H9 (cell line): ENCODE measurements around the gene SEMA7A. TPM values are rescaled to one million over a fixed set of nuclear protein-coding genes. Genes with fewer than 3 reads are reported as not detected.

Experiments used
- DNase-seq: peaks from one replicate; pipeline ENCODE4 v3.0.0-alpha.2; 2017
- H2AFZ ChIP-seq: one replicate; pipeline ENCODE4 v1.6.1; 2013; ENCODE audit warnings: mild to moderate bottlenecking, low read length, control low read depth, moderate library complexity
- H2AK5ac ChIP-seq: 2 replicates; pipeline ENCODE4 v1.6.1; 2013; ENCODE audit warnings: low read length, control low read depth, mixed read lengths; ENCODE audit not compliant: insufficient read length
- H2BK120ac ChIP-seq: one replicate; pipeline ENCODE4 v1.6.1; 2013; ENCODE audit warnings: low read depth, mild to moderate bottlenecking, low read length, control low read depth, inconsistent platforms; ENCODE audit not compliant: poor library complexity, severe bottlenecking
- H2BK12ac ChIP-seq: 2 replicates; pipeline ENCODE4 v1.6.1; 2013; ENCODE audit warnings: low read length, control low read depth, mixed read lengths, low read depth; ENCODE audit not compliant: insufficient read length
- H2BK15ac ChIP-seq: 2 replicates; pipeline ENCODE4 v1.6.1; 2013; ENCODE audit warnings: low read depth, low read length, control low read depth
- H2BK20ac ChIP-seq: one replicate; pipeline ENCODE4 v1.6.1; 2013; ENCODE audit warnings: low read depth, mild to moderate bottlenecking, low read length, control low read depth, inconsistent platforms; ENCODE audit not compliant: poor library complexity, severe bottlenecking
- H2BK5ac ChIP-seq: 2 replicates; pipeline ENCODE4 v1.6.1; 2013; ENCODE audit warnings: low read length, control low read depth, mixed read lengths; ENCODE audit not compliant: insufficient read length
- H3K14ac ChIP-seq: 2 replicates; pipeline ENCODE4 v1.6.1; 2013; ENCODE audit warnings: low read length, control low read depth; ENCODE audit not compliant: insufficient read depth
- H3K18ac ChIP-seq: 2 replicates; pipeline ENCODE4 v1.6.1; 2013; ENCODE audit warnings: low read depth, mild to moderate bottlenecking, mixed read lengths, low read length, control low read depth; ENCODE audit not compliant: insufficient read length
- H3K23ac ChIP-seq: 2 replicates; pipeline ENCODE4 v1.6.1; 2013; ENCODE audit warnings: low read length, control low read depth, mixed read lengths, low read depth; ENCODE audit not compliant: insufficient read length
- H3K23me2 ChIP-seq: 2 replicates; pipeline ENCODE4 v1.6.1; 2013; ENCODE audit warnings: low read depth, mild to moderate bottlenecking, mixed read lengths, low read length, control low read depth; ENCODE audit not compliant: insufficient read length, poor library complexity, severe bottlenecking
- H3K27ac ChIP-seq: 2 replicates; pipeline ENCODE4 v1.5.1; 2013; ENCODE audit warnings: low read length, control low read depth, mixed read lengths, low read depth; ENCODE audit not compliant: insufficient read length
- H3K27me3 ChIP-seq: 2 replicates; pipeline ENCODE4 v1.6.1; 2013; ENCODE audit warnings: low read length, control low read depth, inconsistent platforms; ENCODE audit not compliant: insufficient read depth
- H3K4ac ChIP-seq: 2 replicates; pipeline ENCODE4 v1.6.1; 2013; ENCODE audit warnings: low read depth, mild to moderate bottlenecking, control low read depth, inconsistent platforms, low read length, moderate library complexity
- H3K4me1 ChIP-seq: 2 replicates; pipeline ENCODE4 v1.6.1; 2013; ENCODE audit warnings: low read length, control low read depth, inconsistent platforms; ENCODE audit not compliant: insufficient read depth
- H3K4me2 ChIP-seq: 2 replicates; pipeline ENCODE4 v1.6.1; 2013; ENCODE audit warnings: low read length, control low read depth, mixed read lengths; ENCODE audit not compliant: insufficient read length, insufficient read depth
- H3K56ac ChIP-seq: 2 replicates; pipeline ENCODE4 v1.6.1; 2013; ENCODE audit warnings: low read depth, mild to moderate bottlenecking, mixed read lengths, low read length, control low read depth; ENCODE audit not compliant: insufficient read length
- H3K79me1 ChIP-seq: 2 replicates; pipeline ENCODE4 v1.6.1; 2013; ENCODE audit warnings: low read depth, mild to moderate bottlenecking, moderate library complexity, low read length, control low read depth, inconsistent platforms; ENCODE audit not compliant: insufficient read depth, poor library complexity, severe bottlenecking
- H3K79me2 ChIP-seq: 2 replicates; pipeline ENCODE4 v1.6.1; 2013; ENCODE audit warnings: low read length, control low read depth, inconsistent platforms; ENCODE audit not compliant: insufficient read depth
- H3K9ac ChIP-seq: 2 replicates; pipeline ENCODE4 v1.6.1; 2013; ENCODE audit warnings: low read length, control low read depth, mixed read lengths; ENCODE audit not compliant: insufficient read length; ENCODE audit errors: extremely low read depth
- H3K9me3 ChIP-seq: one replicate; pipeline ENCODE4 v1.6.1; 2013; ENCODE audit warnings: low read depth, low read length, inconsistent platforms; ENCODE audit not compliant: control insufficient read depth
- H3T11ph ChIP-seq: one replicate; pipeline ENCODE4 v1.6.1; 2013; ENCODE audit warnings: mild to moderate bottlenecking, low read length, control low read depth, inconsistent platforms
- H4K20me1 ChIP-seq: one replicate; pipeline ENCODE4 v1.6.1; 2013; ENCODE audit not compliant: control insufficient read depth, insufficient read length, insufficient read depth
- H4K5ac ChIP-seq: 2 replicates; pipeline ENCODE4 v1.6.1; 2013; ENCODE audit warnings: low read depth, mild to moderate bottlenecking, mixed read lengths, low read length, control low read depth; ENCODE audit not compliant: insufficient read length
- H4K8ac ChIP-seq: replicated peaks from 2 replicates; pipeline ENCODE4 v1.6.1; 2013; ENCODE audit warnings: low read length, control low read depth, mixed read lengths, low read depth; ENCODE audit not compliant: insufficient read length
- H4K91ac ChIP-seq: 2 replicates; pipeline ENCODE4 v1.6.1; 2013; ENCODE audit warnings: low read depth, mild to moderate bottlenecking, moderate library complexity, mixed read lengths, low read length, control low read depth; ENCODE audit not compliant: insufficient read length
- H3K27ac Mint-ChIP-seq, 3 experiments: 2 replicates in 2 of 3; 3 replicates in 1 of 3; pipeline ENCODE4 v1.8.0; 2020 to 2021; ENCODE audit warnings: mixed read lengths in 3 of 3, mild to moderate bottlenecking in 1 of 3, moderate library complexity in 1 of 3
- H3K27me3 Mint-ChIP-seq: 2 replicates; pipeline ENCODE4 v1.8.0; 2021; ENCODE audit warnings: low read depth, mild to moderate bottlenecking, moderate library complexity, mixed read lengths
- H3K36me3 Mint-ChIP-seq, 3 experiments: 2 replicates in 2 of 3; 3 replicates in 1 of 3; pipeline ENCODE4 v1.8.0; 2020 to 2021; ENCODE audit warnings: low read depth in 3 of 3, mixed read lengths in 3 of 3; ENCODE audit not compliant: insufficient read depth in 1 of 3
- H3K4me1 Mint-ChIP-seq, 2 experiments: 2 replicates each; pipeline ENCODE4 v1.8.0; 2020; ENCODE audit warnings: mixed read lengths in 2 of 2
- H3K4me3 Mint-ChIP-seq, 2 experiments: 2 replicates in 1 of 2; 3 replicates in 1 of 2; pipeline ENCODE4 v1.8.0; 2020 to 2021; ENCODE audit warnings: mild to moderate bottlenecking in 2 of 2, mixed read lengths in 2 of 2, moderate library complexity in 1 of 2
- H3K9me3 Mint-ChIP-seq, 2 experiments: 2 replicates in 1 of 2; 3 replicates in 1 of 2; pipeline ENCODE4 v1.8.0; 2020; ENCODE audit warnings: mild to moderate bottlenecking in 2 of 2, mixed read lengths in 2 of 2, moderate library complexity in 1 of 2
- CTCF ChIP-seq: fragments of 200-600 bp; sonication (generic); conservative IDR thresholded peaks from 3 replicates; pipeline ENCODE4 v1.8.0; 2021; ENCODE audit warnings: antibody characterized with exemption, mild to moderate bottlenecking
- WGBS: extraction: QIAGEN DNeasy Blood & Tissue Kit; methylation state at CpG from one replicate; pipeline ENCODE4 v1.1.7; 2013; ENCODE audit warnings: missing lambda C conversion rate, low lambda C conversion rate, mixed read lengths; ENCODE audit not compliant: insufficient read length; ENCODE audit errors: extremely low coverage; 5-methylcytosine and 5-hydroxymethylcytosine counted together
- total RNA-seq: library from RNA; stranded (reverse); gene quantifications from 2 replicates; pipeline ENCODE4 v1.2.1, GENCODE V29; 2021

SEMA7A gene
- total RNA-seq, 1 experiment from 2014 or later = 5.7 TPM

- no peak overlapping the region for H3T11ph ChIP-seq
Measured at GRCh38 chr15:74402873-74403587, 30.7 kb downstream of the SEMA7A start.

More at GRCh38 chr15:74402873-74403587, 30.7 kb downstream of the SEMA7A start:
- no peaks in the 10 kb centered on the region for H3K79me2 ChIP-seq
- no peak overlapping the region for H3K4ac ChIP-seq
- H3K9ac ChIP-seq = no peak overlapping the region
- no peak overlapping the region for H2AK5ac ChIP-seq
- no peak overlapping the region for H4K5ac ChIP-seq
- H3K14ac ChIP-seq = no peak overlapping the region
- no peak overlapping the region for H2BK12ac ChIP-seq
- H3K4me1 ChIP-seq = peaks cover 5% of the 10 kb centered on the region; the same call in 1 of the 2 replicates
- H2BK20ac ChIP-seq = no peak overlapping the region
- no peak overlapping the region for H2BK5ac ChIP-seq
- H3K27me3 ChIP-seq = no peaks in the 10 kb centered on the region
- no CpG with 5 or more reads among the region's 13 CpGs for WGBS
- H4K91ac ChIP-seq = no peak overlapping the region
- Mint-ChIP-seq H3K27me3 (no peaks in the 10 kb centered on the region; the same call in 1 of the 2 replicates), H3K4me1 (peaks cover 19 to 38% of the 10 kb centered on the region in 2 experiments), H3K9me3 (no peaks in the 10 kb centered on the region), H3K4me3 (no peak overlapping the region), H3K27ac (peak overlapping the region in 1 of 3 experiments; percentile 25; a peak in 1 of 7 replicates), H3K36me3 (no peaks in the 10 kb centered on the region)
- H2AFZ ChIP-seq = no peak overlapping the region
- H3K27ac ChIP-seq = no peak overlapping the region
- no peaks in the 10 kb centered on the region for H4K20me1 ChIP-seq
- no peak for DNase-seq
- no peaks in the 10 kb centered on the region for H3K79me1 ChIP-seq
- H3K9me3 ChIP-seq = no peaks in the 10 kb centered on the region
- no peaks in the 10 kb centered on the region for H3K23me2 ChIP-seq
- no peak overlapping the region for H3K4me2 ChIP-seq
- H3K56ac ChIP-seq = no peak overlapping the region
- no peak overlapping the region for H4K8ac ChIP-seq
- TF ChIP-seq CTCF = no peak
- no peak overlapping the region for H3K18ac ChIP-seq
- H3K23ac ChIP-seq = no peak overlapping the region
- H2BK15ac ChIP-seq = no peak overlapping the region
- H2BK120ac ChIP-seq = no peak overlapping the region
